ENCODE data around the gene MACROD2. TPM values are rescaled to one million over a fixed set of nuclear protein-coding genes. Genes with fewer than 3 reads are reported as not detected.

MACROD2 gene
- total RNA-seq, 1 experiment from 2014 or later = 1.6 TPM

GRCh38 chr20:14568701-14569100 lies 573.4 kb downstream of the MACROD2 start:
- Histone ChIP-seq H3K23ac (ENCODE audit: insufficient read length, low read depth, low read length) (no peak overlapping the region), H3K9ac (ENCODE audit: extremely low read depth, insufficient read length, low read length) (no peak overlapping the region), H2AK5ac (ENCODE audit: insufficient read length, low read length) (no peak overlapping the region), H3T11ph (ENCODE audit: low read length) (no peak overlapping the region), H3K4me2 (ENCODE audit: insufficient read depth, insufficient read length, low read length) (no peak overlapping the region), H3K27me3 (ENCODE audit: insufficient read depth, low read length) (no peaks in the 10 kb centered on the region), H3K18ac (ENCODE audit: insufficient read length, low read depth, low read length) (no peak overlapping the region), H2BK5ac (ENCODE audit: insufficient read length, low read length) (no peak overlapping the region), H3K27ac (ENCODE audit: insufficient read length, low read depth, low read length) (no peak overlapping the region), H4K91ac (ENCODE audit: insufficient read length, low read depth, low read length) (no peak overlapping the region), H3K4ac (ENCODE audit: low read depth, low read length) (no peak overlapping the region), H4K5ac (ENCODE audit: insufficient read length, low read depth, low read length) (no peak overlapping the region), H3K56ac (ENCODE audit: insufficient read length, low read depth, low read length) (no peak overlapping the region), H2BK15ac (ENCODE audit: low read depth, low read length) (no peak overlapping the region), H3K23me2 (ENCODE audit: insufficient read length, low read depth, low read length, poor library complexity, severe bottlenecking) (no peaks in the 10 kb centered on the region), H4K8ac (replicated peaks; ENCODE audit: insufficient read length, low read depth, low read length) (no peak overlapping the region), H2BK12ac (ENCODE audit: insufficient read length, low read depth, low read length) (no peak overlapping the region), H2BK120ac (ENCODE audit: low read depth, low read length, poor library complexity, severe bottlenecking) (no peak overlapping the region), H4K20me1 (ENCODE audit: control insufficient read depth, insufficient read depth, insufficient read length) (no peaks in the 10 kb centered on the region), H2BK20ac (ENCODE audit: low read depth, low read length, poor library complexity, severe bottlenecking) (no peak overlapping the region), H3K9me3 (ENCODE audit: control insufficient read depth, low read depth, low read length) (no peaks in the 10 kb centered on the region), H3K79me1 (ENCODE audit: insufficient read depth, low read depth, low read length, poor library complexity, severe bottlenecking) (no peaks in the 10 kb centered on the region), H2AFZ (ENCODE audit: low read length) (no peak overlapping the region), H3K79me2 (ENCODE audit: insufficient read depth, low read length) (no peaks in the 10 kb centered on the region), H3K14ac (ENCODE audit: insufficient read depth, low read length) (no peak overlapping the region), H3K4me1 (ENCODE audit: insufficient read depth, low read length) (no peaks in the 10 kb centered on the region)
- Mint-ChIP-seq H3K36me3 (ENCODE audit: insufficient read depth in 1 of 3, low read depth in 3 of 3) (peaks cover 8 to 19% (median 14%) of the 10 kb centered on the region in 3 experiments; a peak in 6 of 7 replicates), H3K27ac (peak overlapping the region in 1 of 3 experiments; percentile 36; a peak in 1 of 7 replicates), H3K4me3 (no peak overlapping the region), H3K27me3 (ENCODE audit: low read depth) (no peaks in the 10 kb centered on the region), H3K9me3 (peaks cover 13 to 17% of the 10 kb centered on the region in 2 experiments), H3K4me1 (peaks cover 12% of the 10 kb centered on the region in 2 experiments)
- no peak for DNase-seq
- no peak for TF ChIP-seq CTCF (conservative IDR thresholded peaks at IDR 0.05)
- WGBS (ENCODE audit: extremely low coverage, insufficient read length, low lambda C conversion rate) = no CpG with 5 or more reads among the region's 3 CpGs

Data from H9 (cell line).